HG03066 (cell line): ENCODE measurements around the gene SKIC8.

Source experiments
- ATAC-seq: cut with Tn5 transposase; IDR thresholded peaks from one replicate; pipeline ENCODE4 v1.9.1; 2021; ENCODE audit warnings: low read depth; ENCODE audit not compliant: unreplicated experiment

The SKIC8 gene

DNA sequence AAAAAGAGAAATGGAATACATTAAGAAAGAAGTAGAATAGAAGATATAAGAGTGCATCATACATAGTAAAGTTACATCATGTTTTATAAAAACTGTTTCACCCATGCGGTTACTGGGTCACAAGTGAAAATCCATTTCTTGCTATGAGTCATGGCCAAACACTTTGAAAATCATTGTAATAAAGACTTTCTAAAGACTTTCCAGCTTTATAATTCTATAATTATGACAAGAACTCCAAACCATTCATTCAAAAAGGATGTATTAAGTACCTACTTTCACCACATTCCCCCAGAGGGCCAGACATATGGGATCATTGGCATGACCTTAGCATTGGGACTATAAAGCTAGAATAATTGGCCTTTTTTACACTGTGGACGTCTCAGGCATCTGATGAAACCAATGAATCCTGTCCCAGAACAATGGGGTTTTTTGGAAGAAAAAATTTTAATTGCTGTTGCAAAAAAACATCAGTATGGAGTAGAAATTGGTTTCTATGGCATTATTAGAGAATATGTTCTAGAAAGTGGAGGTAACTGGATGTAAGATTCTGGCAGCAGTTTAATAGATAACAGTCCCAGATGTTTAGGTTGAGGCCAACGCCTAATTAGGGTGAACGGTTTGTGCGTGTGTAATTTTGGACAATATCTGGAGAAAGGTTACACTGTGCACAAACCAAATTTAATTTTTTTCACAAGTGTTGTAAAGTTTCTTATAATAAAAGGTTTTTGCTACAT lies 3.3 kb upstream of the SKIC8 start:
- no peak for ATAC-seq

GRCh38 chr15:78301828-78302227 lies 2.4 kb upstream of the SKIC8 start:
- ATAC-seq: no peak

DNA sequence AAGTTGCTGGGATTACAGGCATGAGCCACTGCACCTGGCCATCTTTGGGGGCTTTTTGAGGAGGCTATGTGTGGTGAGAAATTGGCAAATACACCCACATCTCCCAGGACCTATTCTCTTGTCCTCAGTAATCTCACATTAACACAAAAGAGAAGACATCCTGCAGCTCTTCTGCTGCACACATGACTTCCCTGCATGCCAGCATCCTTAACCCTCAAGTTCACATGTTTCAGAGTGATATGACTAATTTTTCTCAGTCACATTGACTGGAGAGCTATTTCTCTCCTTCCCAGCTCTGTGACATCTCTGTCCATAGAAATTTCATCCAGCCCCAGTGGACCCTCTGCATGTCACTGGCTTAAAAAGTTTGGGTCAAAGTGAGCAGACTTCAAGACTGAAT lies 1.9 kb upstream of the SKIC8 start:
- ATAC-seq: no peak

DNA sequence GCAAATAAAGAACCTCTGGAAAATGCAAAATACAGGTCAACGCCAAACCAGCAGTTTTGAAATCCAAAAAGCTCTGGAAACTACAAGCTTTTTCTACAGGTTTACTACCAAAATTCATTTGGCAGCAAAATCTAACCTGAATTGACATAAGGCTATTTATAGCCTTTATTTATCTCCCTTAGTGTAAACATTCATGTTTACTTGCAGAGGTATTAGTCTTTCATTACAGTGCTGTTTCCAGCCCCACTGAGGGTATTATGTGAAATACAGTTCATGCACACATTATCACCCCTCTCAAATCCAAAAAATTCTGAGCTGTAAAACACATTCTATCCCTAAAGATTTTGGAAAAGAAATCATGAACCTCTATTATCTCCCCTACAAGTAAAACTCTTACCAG lies 7.2 kb downstream of the SKIC8 start:
- ATAC-seq: no peak

DNA sequence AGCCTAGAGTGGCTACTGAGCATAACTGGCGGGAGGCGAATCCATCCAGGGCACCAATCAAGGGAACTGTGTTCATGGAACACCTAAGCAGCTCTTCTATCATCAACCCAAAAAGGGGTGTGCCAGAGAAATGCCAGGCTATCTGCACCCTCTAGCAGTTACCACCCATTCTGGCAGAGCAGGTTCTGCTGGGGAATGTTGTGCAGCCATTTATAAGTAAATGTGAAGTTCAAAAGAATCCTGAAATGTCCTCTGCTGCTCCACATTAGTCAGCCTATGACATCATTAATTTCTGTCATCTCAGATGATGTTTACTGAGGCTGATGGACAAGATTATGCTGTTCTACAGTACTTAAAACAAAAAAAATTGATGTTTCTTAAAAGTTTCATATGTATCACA lies 7.7 kb downstream of the SKIC8 start:
- no peak for ATAC-seq

DNA sequence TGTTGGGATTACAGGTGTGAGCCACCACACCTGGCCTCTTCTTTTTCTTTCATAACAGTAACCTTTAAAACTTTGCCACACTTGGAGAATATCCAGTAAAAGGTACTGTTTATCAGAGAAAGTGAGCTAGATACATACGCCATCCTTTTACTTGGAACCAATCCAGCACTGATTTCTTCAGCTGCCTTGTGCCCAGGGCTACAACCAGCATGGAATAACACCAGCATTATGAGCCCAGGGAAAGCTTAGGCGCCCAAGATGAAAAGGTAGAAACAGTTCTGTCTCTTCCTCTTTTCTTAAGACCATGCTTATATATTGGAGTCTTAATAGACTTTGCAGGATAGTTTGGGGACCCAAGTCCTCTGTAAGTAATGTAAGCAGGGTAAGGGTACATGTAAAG lies 8.4 kb downstream of the SKIC8 start:
- ATAC-seq: no peak

DNA sequence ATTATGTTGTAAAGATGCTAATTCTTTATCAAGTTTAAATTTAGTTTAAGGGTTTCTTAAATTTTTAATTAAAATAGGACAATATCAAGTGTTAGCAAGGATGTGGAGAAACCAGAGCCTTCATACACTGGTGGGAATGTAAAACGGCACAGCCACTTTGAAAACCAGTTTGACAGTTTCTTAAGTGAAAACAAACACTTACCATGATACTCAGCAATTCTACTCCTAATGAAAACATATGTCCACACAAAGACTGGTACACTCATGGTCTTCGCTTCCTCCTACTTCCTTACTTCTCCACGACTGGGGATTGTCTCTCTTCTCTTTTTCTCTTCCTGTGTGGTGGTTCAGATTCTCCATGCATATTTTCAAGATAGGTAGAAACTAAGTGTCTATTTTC lies 9.2 kb downstream of the SKIC8 start:
- ATAC-seq: no peak

- no peak for ATAC-seq
These were observed 14.7 kb downstream of the SKIC8 start for GRCh38 chr15:78284758-78285157.

- ATAC-seq: no peak
These were observed 17.1 kb downstream of the SKIC8 start for GRCh38 chr15:78282324-78282723.

GRCh38 chr15:78280319-78281072 lies 18.9 kb downstream of the SKIC8 start:
- no peak for ATAC-seq

DNA sequence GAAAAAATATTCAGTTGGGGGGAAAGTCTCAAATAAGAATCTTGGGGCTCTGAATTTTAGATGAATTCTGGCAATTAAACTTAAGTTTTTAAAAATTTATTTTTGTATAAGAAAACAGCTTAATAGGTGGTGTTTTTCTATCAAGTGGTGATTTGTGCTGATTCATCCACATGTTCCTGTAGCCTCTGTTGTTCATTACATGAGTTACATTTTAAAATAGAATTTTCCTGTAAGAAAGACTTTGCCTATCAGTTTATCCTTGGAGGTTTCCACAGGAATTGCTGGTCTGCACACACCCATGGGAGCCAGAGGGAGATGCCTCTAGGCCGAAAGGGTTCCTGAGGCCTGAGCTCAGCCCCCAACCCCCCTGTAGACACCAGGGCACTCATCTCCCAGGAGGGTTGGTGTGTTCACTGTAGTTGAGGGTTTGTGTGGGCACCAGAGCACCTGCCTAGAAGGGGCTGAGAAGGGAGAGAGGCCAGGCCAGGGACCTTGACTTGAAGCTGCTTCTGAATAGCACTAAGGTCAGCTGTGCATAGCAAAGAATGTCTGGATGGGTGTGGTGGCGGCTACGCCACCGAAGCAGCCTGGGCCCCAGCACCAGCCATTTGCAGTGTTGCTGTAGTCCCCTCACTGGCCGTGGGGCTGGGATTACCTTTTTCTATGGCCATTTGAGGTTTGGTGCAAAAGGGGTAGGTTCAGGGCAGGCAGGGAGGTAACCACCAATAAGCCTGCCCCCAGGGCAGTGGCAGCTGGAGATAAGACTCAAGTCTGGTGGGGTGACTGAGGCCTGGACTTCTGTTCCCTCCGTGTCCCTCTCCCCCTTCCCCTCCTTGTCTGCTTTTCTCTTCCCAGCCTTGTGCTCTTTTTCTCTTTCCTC lies 23.1 kb downstream of the SKIC8 start:
- ATAC-seq: no peak

DNA sequence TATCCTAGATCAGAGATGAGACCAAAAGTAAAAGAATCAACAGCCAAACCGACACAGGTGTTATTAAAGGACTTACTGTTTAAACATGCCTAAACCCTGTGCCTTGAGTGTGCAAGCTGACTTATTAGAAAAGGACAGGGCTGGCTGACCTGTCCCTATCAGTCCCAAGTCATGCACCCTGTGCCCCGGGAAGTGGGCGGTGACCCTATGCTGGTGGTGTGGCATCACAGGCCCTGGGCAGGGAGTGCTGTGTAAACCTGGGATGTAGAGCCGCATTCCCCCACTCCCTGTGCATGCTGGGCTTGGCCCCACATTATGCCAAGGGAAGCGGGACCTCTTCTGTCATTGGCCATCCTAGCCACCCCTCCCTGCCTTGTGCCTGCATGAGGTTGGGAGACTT lies 24.4 kb downstream of the SKIC8 start:
- no peak for ATAC-seq

DNA sequence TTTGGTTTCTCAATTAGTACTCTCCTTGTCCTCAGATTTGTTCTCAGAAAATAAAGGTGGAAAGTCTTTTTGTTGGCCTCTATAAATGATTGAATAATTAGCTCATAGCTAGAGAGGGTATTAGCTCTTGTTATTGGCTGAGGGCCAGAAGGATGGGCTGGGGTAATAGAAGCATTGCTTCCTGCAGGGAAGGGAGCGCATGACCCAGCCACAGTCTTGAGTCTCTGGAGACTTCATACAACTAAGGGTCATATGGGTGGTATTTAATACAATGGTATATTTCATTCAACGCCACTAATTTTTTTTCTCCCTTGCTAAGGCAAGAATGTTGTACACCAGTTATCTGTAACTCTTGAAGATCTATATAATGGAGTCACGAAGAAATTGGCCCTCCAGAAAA lies 26.6 kb downstream of the SKIC8 start:
- no peak for ATAC-seq

DNA sequence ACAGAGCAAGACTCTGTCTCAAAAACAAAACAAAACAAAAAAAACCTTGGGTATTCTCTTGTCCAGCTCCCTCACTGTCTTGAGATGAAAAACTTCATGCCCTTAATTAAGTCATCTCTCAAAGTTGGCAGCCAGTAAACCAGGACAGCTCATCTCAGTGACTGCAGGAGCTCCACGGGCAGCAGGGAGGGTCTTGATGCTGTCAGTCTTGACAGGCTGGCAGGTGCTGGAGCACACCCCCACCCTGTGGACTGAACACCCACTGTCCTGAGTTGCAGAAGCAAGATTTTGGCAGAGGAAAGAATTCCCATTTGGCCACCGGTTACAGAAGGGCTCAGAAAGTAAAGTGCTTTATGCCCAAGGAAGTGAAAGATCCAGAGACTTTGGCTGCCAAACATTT lies 27.1 kb downstream of the SKIC8 start:
- ATAC-seq: no peak

DNA sequence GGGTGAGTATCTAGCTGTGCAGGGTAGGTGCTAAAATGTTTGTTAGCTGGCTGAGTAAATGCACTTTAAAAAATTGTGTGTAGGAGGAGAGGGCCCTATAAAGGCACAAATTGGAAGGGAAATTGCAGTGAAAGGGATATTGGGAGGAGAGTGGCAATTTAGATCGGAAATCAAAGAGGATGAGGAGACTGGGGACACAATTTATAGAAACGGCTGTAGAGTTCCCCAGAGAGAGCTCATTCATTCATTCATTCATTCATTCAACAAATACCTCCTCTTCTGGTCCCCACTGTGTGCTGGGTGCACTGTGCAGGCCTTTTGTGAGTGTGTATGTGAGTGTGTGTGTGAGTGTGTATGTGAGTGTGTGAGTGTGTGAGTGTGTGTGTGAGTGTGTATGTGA lies 32.6 kb downstream of the SKIC8 start:
- no peak for ATAC-seq

GRCh38 chr15:78266229-78266628 lies 33.2 kb downstream of the SKIC8 start:
- no peak for ATAC-seq

GRCh38 chr15:78265752-78266224 lies 33.6 kb downstream of the SKIC8 start:
- no peak for ATAC-seq

DNA sequence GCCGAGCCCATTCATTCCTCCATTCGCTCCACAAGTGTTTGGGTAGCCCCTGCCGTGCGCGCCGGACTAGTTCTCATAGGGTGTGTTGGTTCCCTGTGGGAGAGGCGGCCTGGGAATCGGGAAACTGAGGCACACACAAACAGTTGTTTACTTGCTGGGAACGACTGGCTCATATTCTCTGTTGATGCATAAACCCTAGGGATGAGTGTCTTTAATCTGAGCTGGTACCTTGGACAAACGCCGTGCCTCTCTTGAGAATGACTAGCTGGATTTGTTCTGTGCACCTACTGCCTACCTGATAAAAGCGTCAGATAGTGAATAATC lies 34.3 kb downstream of the SKIC8 start:
- ATAC-seq: no peak

DNA sequence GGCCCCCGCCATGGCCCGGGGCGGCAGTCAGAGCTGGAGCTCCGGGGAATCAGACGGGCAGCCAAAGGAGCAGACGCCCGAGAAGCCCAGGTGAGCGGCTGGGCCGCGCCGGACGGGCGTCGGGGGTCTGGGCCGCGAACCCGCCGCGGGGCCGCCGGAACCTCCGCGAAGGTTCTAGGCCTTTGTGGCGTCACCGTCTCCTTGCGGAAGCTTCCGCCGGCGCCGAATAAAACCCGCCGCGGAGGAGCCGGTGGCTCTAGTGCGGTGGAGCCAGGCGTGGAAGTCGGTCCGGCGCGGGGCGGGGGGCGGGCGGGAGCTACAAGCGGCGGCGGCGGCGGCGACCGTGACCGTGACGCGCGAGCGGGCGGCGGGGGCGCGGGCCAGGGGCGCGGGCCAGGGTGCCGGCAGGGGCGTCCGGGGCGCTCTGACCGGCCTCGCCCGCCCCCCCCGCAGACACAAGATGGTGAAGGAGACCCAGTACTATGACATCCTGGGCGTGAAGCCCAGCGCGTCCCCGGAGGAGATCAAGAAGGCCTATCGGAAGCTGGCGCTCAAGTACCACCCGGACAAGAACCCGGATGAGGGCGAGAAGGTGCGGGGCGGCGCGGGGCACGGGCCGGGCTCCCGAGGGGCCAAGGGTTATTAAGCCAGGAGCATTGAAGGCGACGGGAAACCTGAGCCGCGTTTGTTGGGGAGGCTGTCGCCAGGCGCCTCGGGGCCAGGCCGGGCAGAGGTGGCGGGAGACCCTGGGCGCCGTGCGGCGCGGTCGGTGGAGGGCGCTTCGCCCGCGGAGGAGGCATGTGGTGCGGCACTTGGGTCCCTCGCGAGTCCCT lies 34.9 kb downstream of the SKIC8 start, which contains the start of gene DNAJA4:
Gene DNAJA4, plus strand, starts transcription at position 259 of the 833 bp plus-strand sequence. Its CDS starts 202 bp downstream, at position 461.
- peak; percentile 42 for ATAC-seq

GRCh38 chr15:78263907-78264303 lies 35.5 kb downstream of the SKIC8 start:
- ATAC-seq: no peak
